ENCODE results near the gene MS4A6A. TPM values are rescaled to one million over a fixed set of nuclear protein-coding genes. Genes with fewer than 3 reads are reported as not detected.
A peak's percentile ranks its signal among the peaks of the same experiment; 100 is the strongest.
"Not testable (repeated sequence)": the region's sequence is repeated elsewhere in the genome, so short reads cannot be mapped to it uniquely, and the experiment has no call there.

The MS4A6A gene
- total and polyA plus RNA-seq, 8 donors = 19.8 to 143 (median 27.2) TPM

- no peak for TF ChIP-seq CTCF (IDR thresholded peaks at IDR 0.05)
- Histone ChIP-seq H3K36me3 (no peaks in the 10 kb centered on the region), H3K4me3 (no peak overlapping the region), H3K27ac (peak overlapping the region; percentile 17 to 58), H3K9me3 (peaks cover 0 to 11% of the 10 kb centered on the region in 2 donors), H3K4me1 (peaks cover 0 to 13% of the 10 kb centered on the region in 2 donors), H3K27me3 (no peaks in the 10 kb centered on the region)
- ATAC-seq = no peak
- intact Hi-C loops (cut with DNase I) = no loop called here
- DNase-seq = no peak
Measured at GRCh38 chr11:60195923-60196368, 13.1 kb upstream of the MS4A6A start.

GRCh38 chr11:60194511-60194910 is 11.6 kb upstream of the MS4A6A start:
- Histone ChIP-seq H3K27me3 (no peaks in the 10 kb centered on the region), H3K9me3 (peaks cover 0 to 11% of the 10 kb centered on the region in 2 donors), H3K27ac (peak overlapping the region in 1 of 2 donors; percentile 43), H3K4me3 (no peak overlapping the region), H3K36me3 (no peaks in the 10 kb centered on the region), H3K4me1 (peaks cover 0 to 13% of the 10 kb centered on the region in 2 donors)
- intact Hi-C loops (cut with DNase I) = no loop called here
- DNase-seq (no peak), ATAC-seq (no peak)
- no peak for TF ChIP-seq CTCF (IDR thresholded peaks at IDR 0.05)

GRCh38 chr11:60193687-60194433 is 11.0 kb upstream of the MS4A6A start:
- ATAC-seq = peak; percentile 93
- TF ChIP-seq CTCF (IDR thresholded peaks at IDR 0.05) = peak; percentile 60 to 79
- Histone ChIP-seq H3K27me3 (no peaks in the 10 kb centered on the region), H3K27ac (peak overlapping the region in 1 of 2 donors; percentile 43), H3K36me3 (no peaks in the 10 kb centered on the region), H3K4me3 (no peak overlapping the region), H3K4me1 (peaks cover 0 to 14% of the 10 kb centered on the region in 2 donors), H3K9me3 (peaks cover 0 to 11% of the 10 kb centered on the region in 2 donors)
- no peak for DNase-seq
- intact Hi-C loops (cut with DNase I) = no loop called here

GRCh38 chr11:60192564-60192963 is 9.7 kb upstream of the MS4A6A start:
- H3K27ac ChIP-seq; DNase-seq; ATAC-seq; H3K36me3 ChIP-seq; H3K27me3 ChIP-seq; intact Hi-C loops (cut with DNase I); H3K4me3 ChIP-seq: not testable (repeated sequence)
- H3K9me3 ChIP-seq = peaks cover 0 to 11% of the 10 kb centered on the region in 2 donors
- peaks cover 0 to 19% of the 10 kb centered on the region in 2 donors for H3K4me1 ChIP-seq

- DNase-seq; H3K27me3 ChIP-seq; intact Hi-C loops (cut with DNase I); ATAC-seq; H3K4me3 ChIP-seq; H3K36me3 ChIP-seq: not testable (repeated sequence)
- Histone ChIP-seq H3K9me3 (peaks cover 0 to 11% of the 10 kb centered on the region in 2 donors), H3K27ac (peak overlapping the region in 1 of 2 donors; percentile 53), H3K4me1 (peaks cover 0 to 24% of the 10 kb centered on the region in 2 donors)
Measured at GRCh38 chr11:60188481-60188880, 5.6 kb upstream of the MS4A6A start.

GRCh38 chr11:60186128-60186527 is 3.2 kb upstream of the MS4A6A start:
- H3K27me3 ChIP-seq; H3K9me3 ChIP-seq; intact Hi-C loops (cut with DNase I); ATAC-seq; DNase-seq; H3K36me3 ChIP-seq; H3K4me3 ChIP-seq: not testable (repeated sequence)
- H3K27ac ChIP-seq = peak overlapping the region in 1 of 2 donors; percentile 90
- H3K4me1 ChIP-seq = peaks cover 0 to 24% of the 10 kb centered on the region in 2 donors

GRCh38 chr11:60185512-60185827 is 2.6 kb upstream of the MS4A6A start:
- H3K4me1 ChIP-seq = peaks cover 0 to 24% of the 10 kb centered on the region in 2 donors
- H3K27me3 ChIP-seq; ATAC-seq; H3K9me3 ChIP-seq; intact Hi-C loops (cut with DNase I); H3K36me3 ChIP-seq; DNase-seq; H3K4me3 ChIP-seq: not testable (repeated sequence)
- H3K27ac ChIP-seq = peak overlapping the region in 1 of 2 donors; percentile 90
